ENCODE data around the gene IL7R. TPM values are rescaled to one million over a fixed set of nuclear protein-coding genes. Genes with fewer than 3 reads are reported as not detected.
A peak's percentile ranks its signal among the peaks of the same experiment; 100 is the strongest.

IL7R gene
- total and polyA plus RNA-seq, 10 of the 15 experiments (the other 5 are each of a cell fraction or from before 2014, with no cell fraction given): 0.40 to 21.1 (median 0.85) TPM

DNA sequence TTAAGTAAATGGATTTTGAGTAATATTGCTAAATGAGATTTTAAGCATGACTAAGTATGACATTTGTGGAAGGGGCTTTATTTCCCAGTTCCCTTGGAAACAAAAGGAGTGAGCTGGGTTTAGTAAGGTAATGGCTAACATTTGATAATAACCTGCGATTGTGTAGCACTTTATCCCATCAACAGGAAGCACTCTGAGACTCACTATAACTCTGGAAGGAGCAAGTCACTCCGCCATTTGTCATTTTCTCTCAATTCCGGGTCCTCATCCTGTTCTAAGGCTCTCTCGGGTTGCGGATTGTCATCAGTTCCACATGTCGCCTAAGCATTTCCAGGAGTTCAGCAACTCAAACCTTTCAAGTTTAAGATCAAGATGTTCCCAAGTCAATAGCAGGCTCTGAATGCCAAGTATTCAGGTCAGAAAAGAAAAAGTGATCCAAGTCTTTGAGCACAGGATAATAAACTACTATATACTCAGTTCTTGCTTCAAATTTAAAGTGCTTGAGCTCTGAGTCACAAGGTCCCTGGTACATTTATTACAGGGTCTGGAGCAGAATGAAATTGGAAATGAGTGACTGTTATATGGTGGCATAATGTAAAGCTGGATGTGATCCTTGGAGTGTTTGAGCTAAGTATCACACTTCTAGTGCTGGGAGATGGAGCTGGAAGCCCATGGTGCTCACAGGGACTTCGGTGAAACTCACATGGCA is 42.4 kb downstream of the IL7R start:
- no peaks in the 10 kb centered on the region for H3K9me3 ChIP-seq (replicated peaks; ENCODE audit: control insufficient read depth, insufficient read depth, low read length)
- BruUV-seq (replicated peaks): no TSS peak
- no peak for FAIRE-seq

DNA sequence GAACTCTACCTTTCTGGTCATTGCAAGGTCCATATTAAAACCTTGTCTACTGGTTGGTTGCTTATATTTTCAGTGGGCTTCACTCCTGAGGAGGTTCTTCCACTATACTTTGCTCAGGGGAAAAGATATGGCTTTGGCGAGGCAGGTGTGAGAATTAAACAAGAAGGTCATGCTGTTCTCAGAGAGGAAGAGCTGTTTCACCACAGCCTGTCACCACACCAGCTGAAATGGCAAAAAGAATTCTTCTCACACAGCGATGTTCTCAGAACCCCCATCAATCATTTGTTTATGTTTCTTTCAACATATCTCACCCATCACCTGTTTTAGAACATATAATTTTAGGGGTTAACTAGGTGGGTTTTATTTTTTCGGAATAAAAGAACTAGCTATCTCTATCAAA is 43.1 kb downstream of the IL7R start:
- ATAC-seq (peak; percentile 37), FAIRE-seq (peak; percentile 49), DNase-seq (ENCODE audit: low read depth, low spot score) (no peak)
- Histone ChIP-seq H3K4me2 (ENCODE audit: control insufficient read depth, insufficient read depth) (no peak overlapping the region), H3K36me3 (ENCODE audit: control insufficient read depth in 2 of 2, insufficient read depth in 2 of 2, low read length in 1 of 2) (no peaks in the 10 kb centered on the region), H3K27ac (ENCODE audit: control insufficient read depth, insufficient read depth) (peak overlapping the region; percentile 66), H4K20me1 (ENCODE audit: control insufficient read depth, insufficient read depth) (no peaks in the 10 kb centered on the region), H3K27me3 (replicated peaks in 1 of 2; ENCODE audit: control insufficient read depth in 2 of 2, insufficient read depth in 2 of 2, low read length in 1 of 2) (no peaks in the 10 kb centered on the region), H3K9ac (ENCODE audit: control insufficient read depth, insufficient read depth, low read length) (no peak overlapping the region), H3K4me1 (ENCODE audit: control insufficient read depth, insufficient read depth, low read length) (peaks cover 46% of the 10 kb centered on the region), H3K4me3 (no peak overlapping the region), H3K9me3 (replicated peaks; ENCODE audit: control insufficient read depth, insufficient read depth, low read length) (no peaks in the 10 kb centered on the region), H3K79me2 (ENCODE audit: control insufficient read depth, insufficient read depth, low read length) (no peaks in the 10 kb centered on the region), H2AFZ (ENCODE audit: control insufficient read depth, low read depth, low read length) (peak overlapping the region; percentile 2; the same call in 1 of the 2 replicates)
- CTCF ChIA-PET: interaction anchor here (0.9 to 2.7 kb wide), 8 partner anchors 9 to 463 kb away, joined by 3 to 13 read pairs (median 6); no protein-coding TSS in a partner anchor
- WGBS (ENCODE audit: insufficient coverage, insufficient replicate concordance, low lambda C conversion rate, missing lambda C conversion rate): 1% methylated on average over 3 of the region's 3 CpGs
- RAD21 ChIA-PET (ENCODE audit: unreplicated experiment): interaction anchor here (0.8 to 3.0 kb wide), 14 partner anchors 15 to 105 kb away, joined by 3 to 13 read pairs (median 4); no protein-coding TSS in a partner anchor
- SMC1A ChIA-PET (ENCODE audit: uncharacterized antibody, unreplicated experiment): interaction anchor here (0.8 to 13.7 kb wide), 8 partner anchors 8 to 670 kb away, joined by 3 to 238 read pairs (median 8); partner anchors contain the start of gene IL7R
- in situ Hi-C loops (cut with MboI): no loop called here
- intact Hi-C loops (cut with micrococcal nuclease; ENCODE audit: unreplicated experiment): no loop called here
- BruUV-seq (replicated peaks): no TSS peak
- POLR2A ChIA-PET: interaction anchor here (1.0 to 5.6 kb wide), 6 partner anchors 8 to 44 kb away, joined by 3 to 23 read pairs (median 5); partner anchors contain the start of gene IL7R
- TF ChIP-seq SUZ12 (IDR thresholded peaks at IDR 0.05; ENCODE audit: unreplicated experiment) (no peak), RUNX3 (IDR thresholded peaks at IDR 0.05; ENCODE audit: low read length) (peak; percentile 79), SP1 (IDR thresholded peaks at IDR 0.05; ENCODE audit: low read depth, low read length) (no peak), NRF1 (conservative IDR thresholded peaks at IDR 0.05; ENCODE audit: low read depth, low read length) (no peak), SREBF2 (IDR thresholded peaks at IDR 0.05; ENCODE audit: low read length) (no peak), ZNF384 (IDR thresholded peaks at IDR 0.05; ENCODE audit: borderline replicate concordance, low read depth, low read length) (no peak), RAD21 (IDR thresholded peaks at IDR 0.05; ENCODE audit: insufficient read depth, low read depth, low read length) (no peak), TARDBP (IDR thresholded peaks at IDR 0.05; ENCODE audit: borderline replicate concordance) (no peak), NR2F1 (conservative IDR thresholded peaks at IDR 0.05) (peak; percentile 37; the same call in 1 of the 2 replicates), ATF7 (IDR thresholded peaks at IDR 0.05; ENCODE audit: low read depth) (0 out of 2 replicates have a peak, but pooled peaks have one; percentile 17), BCL11A (IDR thresholded peaks at IDR 0.05; ENCODE audit: low read depth, low read length) (peak; percentile 63; the same call in 1 of the 2 replicates), NFIC (IDR thresholded peaks at IDR 0.05; ENCODE audit: low read depth, low read length) (no peak), HDAC6 (IDR thresholded peaks at IDR 0.05; ENCODE audit: unreplicated experiment) (no peak), MLLT1 (IDR thresholded peaks at IDR 0.05) (no peak)

More for the DNA sequence above, 42.4 kb downstream of the IL7R start:
- 73% methylated on average over 7 of the region's 7 CpGs for WGBS (ENCODE audit: insufficient coverage, insufficient replicate concordance, low lambda C conversion rate, missing lambda C conversion rate)
- ChIA-PET RAD21 (ENCODE audit: unreplicated experiment) (interaction anchor here (0.9 to 3.0 kb wide), 12 partner anchors 9 to 105 kb away, joined by 3 to 13 read pairs (median 5); no protein-coding TSS in a partner anchor), POLR2A (interaction anchor here (1.0 to 5.6 kb wide), 6 partner anchors 9 to 44 kb away, joined by 3 to 23 read pairs (median 5); partner anchors contain the start of gene IL7R), SMC1A (ENCODE audit: uncharacterized antibody, unreplicated experiment) (interaction anchor here (1.0 to 13.7 kb wide), 8 partner anchors 9 to 669 kb away, joined by 3 to 238 read pairs (median 11); partner anchors contain the start of gene IL7R), CTCF (interaction anchor here (0.9 to 2.7 kb wide), 9 partner anchors 9 to 462 kb away, joined by 3 to 13 read pairs (median 8); no protein-coding TSS in a partner anchor)
- in situ Hi-C loops (cut with MboI) (no loop called here), intact Hi-C loops (cut with micrococcal nuclease; ENCODE audit: unreplicated experiment) (no loop called here)
- Histone ChIP-seq H3K9ac (ENCODE audit: control insufficient read depth, insufficient read depth, low read length) (no peak overlapping the region), H3K27me3 (replicated peaks in 1 of 2; ENCODE audit: control insufficient read depth in 2 of 2, insufficient read depth in 2 of 2, low read length in 1 of 2) (no peaks in the 10 kb centered on the region), H4K20me1 (ENCODE audit: control insufficient read depth, insufficient read depth) (no peaks in the 10 kb centered on the region), H3K36me3 (ENCODE audit: control insufficient read depth in 2 of 2, insufficient read depth in 2 of 2, low read length in 1 of 2) (no peaks in the 10 kb centered on the region), H3K4me2 (ENCODE audit: control insufficient read depth, insufficient read depth) (no peak overlapping the region), H3K79me2 (ENCODE audit: control insufficient read depth, insufficient read depth, low read length) (no peaks in the 10 kb centered on the region), H3K27ac (ENCODE audit: control insufficient read depth, insufficient read depth) (peak overlapping the region; percentile 66), H3K4me1 (ENCODE audit: control insufficient read depth, insufficient read depth, low read length) (peaks cover 42% of the 10 kb centered on the region), H3K4me3 (no peak overlapping the region), H2AFZ (ENCODE audit: control insufficient read depth, low read depth, low read length) (peak overlapping the region; percentile 25)
- TF ChIP-seq MEF2B (IDR thresholded peaks at IDR 0.05; ENCODE audit: partially characterized antibody, poor library complexity, severe bottlenecking) (no peak), SREBF1 (IDR thresholded peaks at IDR 0.05; ENCODE audit: low read length) (no peak)
- no peak for ATAC-seq
- DNase-seq (ENCODE audit: low read depth, low spot score): no peak

Data from GM12878 (cell line).